Germinal center (tissue), 1 donor: ENCODE measurements around the gene TIAM1.
"Not testable (repeated sequence)": the region's sequence is repeated elsewhere in the genome, so short reads cannot be mapped to it uniquely, and the experiment has no call there.

Source experiments
- DNase-seq: peaks from one replicate; pipeline ENCODE4 v3.0.0; 2012; ENCODE audit warnings: mixed read lengths, low spot score

Gene TIAM1

GRCh38 chr21:31252091-31252490 lies 92.0 kb downstream of the TIAM1 start:
- DNase-seq, result no peak

- no peak for DNase-seq
These were observed 92.4 kb downstream of the TIAM1 start for GRCh38 chr21:31251686-31252085.

GRCh38 chr21:31248598-31248997 lies 95.5 kb downstream of the TIAM1 start:
- no peak for DNase-seq

- no peak for DNase-seq
These were observed 100.5 kb downstream of the TIAM1 start for GRCh38 chr21:31243611-31244010.

- no peak for DNase-seq
These were observed 107.5 kb downstream of the TIAM1 start for GRCh38 chr21:31236528-31236927.

DNA sequence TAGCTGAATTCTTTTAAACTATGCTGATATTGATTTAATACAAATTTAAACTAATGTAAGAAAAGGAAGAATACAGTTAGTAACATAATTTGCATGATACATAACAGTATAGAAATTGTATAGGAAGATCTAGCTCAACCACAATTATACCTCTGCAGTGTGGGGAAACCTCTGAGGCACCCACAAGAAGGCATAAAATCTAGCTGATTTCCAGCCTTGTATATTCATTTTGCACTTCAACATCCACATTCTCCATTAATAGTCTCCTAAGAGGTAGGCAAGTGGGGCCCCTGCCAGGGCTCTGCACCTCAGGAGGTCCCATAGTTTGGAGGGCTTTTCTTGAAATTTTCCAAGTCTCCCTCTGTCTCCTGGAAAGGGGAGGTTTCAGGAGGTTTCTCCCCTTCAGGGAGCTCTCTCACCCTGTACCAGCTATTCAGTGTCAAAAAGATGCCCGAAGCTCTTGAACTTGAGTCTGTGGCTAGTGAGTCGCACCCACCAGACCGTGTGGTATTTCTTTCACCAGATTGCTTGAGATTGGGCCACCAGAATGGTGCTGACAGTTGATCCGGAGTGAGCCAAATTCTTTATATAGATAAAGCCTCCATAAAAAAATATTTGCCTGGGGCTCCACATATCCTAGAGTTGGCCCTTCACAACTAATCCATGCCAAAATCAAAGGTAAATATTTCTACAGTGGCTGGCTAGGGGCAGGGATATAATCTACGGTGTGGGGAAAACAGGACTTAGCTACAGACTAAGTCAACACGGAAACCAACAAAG lies 108.2 kb downstream of the TIAM1 start:
- DNase-seq, result no peak

GRCh38 chr21:31234936-31235335 lies 109.1 kb downstream of the TIAM1 start:
- no peak for DNase-seq

GRCh38 chr21:31233711-31234110 lies 110.3 kb downstream of the TIAM1 start:
- DNase-seq, result no peak

DNA sequence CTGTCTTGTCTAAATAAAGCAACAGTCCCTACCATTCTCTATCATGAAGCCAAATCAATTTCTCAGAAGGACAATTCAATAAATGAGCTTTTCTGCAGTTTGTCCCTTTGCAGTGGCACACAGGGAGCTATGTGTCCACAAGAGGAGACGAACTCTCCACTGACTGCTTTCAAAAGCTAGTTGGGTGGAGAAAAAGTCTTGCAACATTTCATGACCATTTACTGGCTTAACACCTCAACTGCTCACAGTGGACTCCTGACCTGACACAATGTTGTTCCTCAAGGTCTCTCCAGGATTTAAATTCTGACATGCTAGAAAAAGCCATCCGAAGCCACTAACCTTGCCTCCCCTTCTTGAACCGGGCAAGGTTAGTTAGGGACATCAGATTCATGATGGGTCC lies 111.7 kb downstream of the TIAM1 start:
- DNase-seq, result no peak

GRCh38 chr21:31230937-31231336 lies 113.1 kb downstream of the TIAM1 start:
- no peak for DNase-seq

DNA sequence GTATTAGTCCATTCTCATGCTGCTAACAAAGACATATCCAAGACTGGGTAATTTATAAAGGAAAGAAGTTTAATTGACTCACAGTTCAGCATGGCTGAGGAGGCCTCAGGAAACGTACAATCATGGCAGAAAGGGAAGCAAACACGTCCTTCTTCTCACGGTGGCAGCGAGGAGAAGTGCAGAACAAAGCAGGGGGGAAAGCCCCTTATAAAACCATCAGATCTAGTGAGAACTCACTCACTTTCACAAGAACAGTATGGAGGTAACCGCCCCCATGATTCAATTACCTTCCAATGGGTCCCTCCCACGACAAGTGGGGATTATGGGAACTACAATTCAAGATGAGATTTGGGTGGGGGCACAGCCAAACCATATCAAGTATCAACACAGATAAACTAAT lies 115.3 kb downstream of the TIAM1 start:
- not testable (repeated sequence) for DNase-seq

GRCh38 chr21:31225713-31226112 lies 118.3 kb downstream of the TIAM1 start:
- DNase-seq, result no peak

DNA sequence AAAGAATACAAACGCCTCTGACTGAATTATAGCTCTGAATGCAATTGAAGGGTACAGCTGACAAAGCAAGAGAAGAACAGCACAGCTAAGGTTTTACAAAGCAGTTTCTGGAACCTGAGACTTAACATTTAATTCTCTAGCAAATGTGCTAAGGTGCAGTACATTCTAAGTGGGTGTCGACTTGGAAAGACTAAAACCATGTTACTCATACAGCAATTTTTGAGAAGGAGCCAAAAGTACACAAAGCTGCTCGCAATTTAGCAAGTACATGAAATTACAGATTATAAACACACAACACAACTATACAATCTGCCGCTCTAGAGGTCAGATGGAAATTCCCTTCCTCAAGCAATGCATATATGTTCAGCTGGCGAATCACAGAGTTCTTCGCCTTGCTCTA lies 121.9 kb downstream of the TIAM1 start:
- no peak for DNase-seq

DNA sequence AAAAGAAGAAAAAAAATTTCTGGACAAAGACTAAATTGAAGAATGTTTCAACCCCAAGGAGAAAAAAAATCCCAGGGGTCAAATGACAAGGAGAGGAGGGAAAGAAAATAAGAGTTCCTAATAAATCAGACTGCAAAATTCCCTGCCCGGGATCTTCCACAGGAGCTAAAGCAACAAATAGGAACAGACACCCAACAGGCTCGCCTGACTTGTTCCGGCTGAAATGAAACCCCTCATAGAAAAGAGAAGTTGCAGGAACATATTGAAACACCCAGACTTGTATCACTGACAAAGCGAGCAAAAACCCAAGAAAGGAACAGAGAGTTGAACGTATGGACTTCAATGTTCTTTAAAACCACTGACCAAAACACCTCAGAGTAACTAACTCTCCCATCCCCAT lies 123.0 kb downstream of the TIAM1 start:
- no peak for DNase-seq

DNA sequence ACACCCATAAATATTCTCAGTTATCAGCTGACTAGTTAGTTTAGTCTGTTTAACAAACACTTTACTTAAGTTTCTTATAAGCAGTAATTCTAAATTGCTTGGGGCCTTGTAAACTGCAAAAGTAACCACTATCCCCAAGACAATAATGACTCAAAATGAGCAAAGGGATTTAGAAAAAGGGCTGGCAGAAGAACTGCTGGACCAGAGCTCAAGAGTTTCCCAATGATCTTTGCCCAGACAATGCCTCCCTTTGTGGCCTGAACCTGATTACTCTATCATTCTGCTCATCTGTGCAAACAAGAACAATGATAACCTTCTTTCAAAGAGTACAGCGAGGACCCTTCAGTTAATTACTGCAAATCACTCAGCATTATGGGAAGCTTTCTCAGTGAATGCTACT lies 123.5 kb downstream of the TIAM1 start:
- DNase-seq, result no peak

DNA sequence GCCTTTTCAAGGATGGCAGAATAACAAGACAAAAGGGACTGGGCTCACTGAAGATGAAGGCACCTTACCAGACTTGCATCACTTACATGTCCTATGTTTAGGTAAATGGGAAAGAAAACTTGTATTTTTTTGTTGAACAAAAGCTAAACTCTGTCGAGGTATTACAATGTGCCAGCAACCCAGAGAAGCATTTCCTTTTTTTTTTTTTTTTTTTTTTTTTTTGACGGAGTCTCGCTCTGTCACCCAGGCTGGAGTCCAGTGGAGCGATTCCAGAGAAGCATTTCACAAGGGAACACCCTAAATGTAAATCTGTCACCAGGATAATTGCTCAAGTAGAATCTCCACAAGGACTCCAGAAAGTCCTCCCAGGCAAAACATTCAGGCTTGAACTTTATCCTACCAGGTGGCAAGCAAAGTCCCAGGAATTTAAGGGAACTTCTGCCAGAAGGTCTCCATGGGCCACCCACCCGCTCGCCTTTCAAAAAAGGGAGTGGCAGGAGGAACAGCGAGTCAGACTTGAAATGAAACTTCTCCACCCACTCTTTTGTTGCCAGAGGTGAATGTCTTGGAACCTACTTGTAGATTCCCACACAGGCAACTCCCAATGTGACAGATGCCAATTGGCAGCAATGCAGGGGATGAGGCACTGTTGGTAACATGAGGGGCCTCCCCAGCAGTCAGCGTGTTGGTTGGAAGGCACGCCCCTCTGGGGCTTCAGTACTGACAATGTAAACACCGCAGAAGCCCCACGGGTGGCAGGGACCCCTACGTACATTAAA lies 125.0 kb downstream of the TIAM1 start:
- no peak for DNase-seq

DNA sequence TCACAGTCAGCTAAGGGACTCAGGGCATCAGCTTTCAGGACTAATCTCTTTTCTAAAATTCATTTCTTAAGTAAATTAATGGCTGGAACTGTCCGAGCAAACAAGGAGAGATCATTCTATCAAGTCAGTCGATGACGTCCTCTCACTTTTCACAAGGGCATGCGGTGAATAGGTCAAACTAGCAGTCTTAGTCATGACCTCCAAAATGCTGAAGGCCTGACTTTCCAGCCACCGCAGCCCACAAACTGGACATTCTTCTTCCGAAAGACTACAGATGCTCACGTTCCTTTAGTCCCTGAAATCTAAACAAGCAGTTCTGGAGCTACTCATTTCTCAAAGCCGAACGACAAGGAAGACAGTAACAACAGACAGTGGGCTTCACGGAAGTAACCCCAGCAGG lies 127.9 kb downstream of the TIAM1 start:
- no peak for DNase-seq

GRCh38 chr21:31213787-31214186 lies 130.3 kb downstream of the TIAM1 start:
- no peak for DNase-seq

- no peak for DNase-seq
These were observed 132.2 kb downstream of the TIAM1 start for GRCh38 chr21:31211836-31212235.

DNA sequence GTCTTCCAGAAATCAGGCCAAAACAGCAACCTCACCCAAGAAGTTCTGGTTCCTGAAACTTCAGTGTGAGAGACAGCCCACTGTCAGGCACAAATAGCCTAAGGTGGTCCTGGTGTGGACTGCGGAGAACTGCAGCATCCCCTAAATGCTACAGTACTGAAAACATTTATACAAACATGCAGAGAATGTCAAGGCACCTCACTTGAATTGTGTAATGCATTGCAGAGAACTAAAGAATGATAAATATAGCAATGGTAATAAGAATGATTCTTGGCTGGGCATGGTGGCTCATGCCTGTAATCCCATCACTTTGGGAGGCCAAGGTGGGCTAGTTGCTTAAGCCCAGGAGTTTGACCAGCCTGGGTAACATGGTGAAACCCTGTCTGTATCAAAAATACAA lies 138.6 kb downstream of the TIAM1 start:
- DNase-seq, result no peak

DNA sequence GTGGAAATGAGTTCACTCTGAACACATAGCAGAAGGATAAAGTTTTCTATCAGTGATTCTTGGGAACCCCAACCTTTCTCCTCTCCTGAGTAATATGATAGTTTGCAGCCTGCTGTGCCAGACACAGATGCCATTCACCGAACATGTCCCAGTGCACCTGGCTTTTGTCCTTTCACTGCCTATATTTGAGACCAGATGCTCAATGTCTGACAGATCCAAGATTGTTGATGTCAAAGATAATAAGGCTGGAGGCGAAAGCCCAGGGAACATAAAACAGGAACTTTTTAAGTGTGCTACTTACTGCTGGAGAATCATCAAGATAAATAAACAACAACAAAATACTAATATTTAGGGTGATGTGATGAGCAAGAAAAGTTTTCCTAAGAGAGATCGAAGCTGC lies 139.3 kb downstream of the TIAM1 start:
- DNase-seq, result no peak

GRCh38 chr21:31203431-31204054 lies 140.5 kb downstream of the TIAM1 start:
- no peak for DNase-seq

- DNase-seq, result peak; percentile 29
These were observed 142.5 kb downstream of the TIAM1 start for GRCh38 chr21:31201548-31201947.
